IPS DF 4.7 (cell line): ENCODE results near the gene GALK2.
"Not testable (repeated sequence)": the region's sequence is repeated elsewhere in the genome, so short reads cannot be mapped to it uniquely, and the experiment has no call there.

ENCODE experiments used
- DNase-seq: peaks from one replicate; pipeline ENCODE4 v3.0.0-alpha.2; 2013; ENCODE audit warnings: low spot score; ENCODE audit errors: extremely low read depth

The GALK2 gene

GRCh38 chr15:49163678-49164077 lies 6.4 kb upstream of the GALK2 start:
- no peak for DNase-seq

- no peak for DNase-seq
Observed at GRCh38 chr15:49164865-49165264, 5.2 kb upstream of the GALK2 start.

- no peak for DNase-seq
Observed at GRCh38 chr15:49168016-49168415, 2.0 kb upstream of the GALK2 start.

GRCh38 chr15:49171790-49172189 lies 1.7 kb downstream of the GALK2 start:
- no peak for DNase-seq

- DNase-seq = no peak
Observed at GRCh38 chr15:49174902-49175301, 4.9 kb downstream of the GALK2 start.

GRCh38 chr15:49175582-49176397 lies 5.7 kb downstream of the GALK2 start:
- DNase-seq = not testable (repeated sequence)

- no peak for DNase-seq
Observed at GRCh38 chr15:49178497-49178896, 8.4 kb downstream of the GALK2 start.

GRCh38 chr15:49179433-49180190 lies 9.6 kb downstream of the GALK2 start:
- DNase-seq = no peak

- no peak for DNase-seq
Observed at GRCh38 chr15:49182128-49182527, 12.1 kb downstream of the GALK2 start.

GRCh38 chr15:49183741-49184140 lies 13.7 kb downstream of the GALK2 start:
- not testable (repeated sequence) for DNase-seq

GRCh38 chr15:49185473-49185872 lies 15.4 kb downstream of the GALK2 start:
- no peak for DNase-seq

- no peak for DNase-seq
Observed at GRCh38 chr15:49187549-49188245, 17.6 kb downstream of the GALK2 start.

- DNase-seq = no peak
Observed at GRCh38 chr15:49188933-49189332, 18.9 kb downstream of the GALK2 start.

GRCh38 chr15:49189631-49190030 lies 19.6 kb downstream of the GALK2 start:
- no peak for DNase-seq

GRCh38 chr15:49190586-49190985 lies 20.5 kb downstream of the GALK2 start:
- DNase-seq = no peak

- DNase-seq = no peak
Observed at GRCh38 chr15:49191892-49192291, 21.8 kb downstream of the GALK2 start.

- DNase-seq = no peak
Observed at GRCh38 chr15:49196856-49197255, 26.8 kb downstream of the GALK2 start.

GRCh38 chr15:49199666-49200065 lies 29.6 kb downstream of the GALK2 start:
- no peak for DNase-seq

GRCh38 chr15:49200347-49200746 lies 30.3 kb downstream of the GALK2 start:
- DNase-seq = no peak

- DNase-seq = not testable (repeated sequence)
Observed at GRCh38 chr15:49208102-49208501, 38.1 kb downstream of the GALK2 start.

- no peak for DNase-seq
Observed at GRCh38 chr15:49212897-49213296, 42.9 kb downstream of the GALK2 start.
